Stimulated activated CD4-positive, alpha-beta T cell treated with anti-CD3 and anti-CD28 coated beads, Interleukin-15, amount 100 ng/mL, for 48 hours (primary cell): ENCODE data around the gene TBX18.

Experiments used
- DNase-seq, 2 donors: peaks; one replicate each; pipeline ENCODE4 v3.0.0-alpha.2; 2020; ENCODE audit warnings: low read depth in 2 of 2

Gene TBX18

DNA sequence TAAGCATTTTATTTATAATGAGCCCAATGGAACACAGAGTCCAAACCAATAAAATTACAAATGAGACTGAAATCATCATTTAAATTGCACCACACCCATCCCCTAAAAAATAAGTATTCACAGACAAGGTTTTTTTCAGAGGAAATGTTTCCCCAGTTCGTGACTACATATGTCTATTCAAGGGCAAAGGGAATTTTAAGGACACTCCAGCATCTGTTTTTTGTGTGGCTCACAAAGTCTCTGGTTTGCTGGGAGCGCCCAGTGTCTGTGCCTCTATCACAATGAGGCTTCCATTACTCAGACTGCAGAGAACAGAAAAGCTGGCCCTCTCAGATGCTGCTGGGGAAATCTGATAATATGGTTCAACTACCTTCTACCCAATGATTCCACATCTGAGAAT lies 16.0 kb downstream of the TBX18 start:
- DNase-seq = no peak

DNA sequence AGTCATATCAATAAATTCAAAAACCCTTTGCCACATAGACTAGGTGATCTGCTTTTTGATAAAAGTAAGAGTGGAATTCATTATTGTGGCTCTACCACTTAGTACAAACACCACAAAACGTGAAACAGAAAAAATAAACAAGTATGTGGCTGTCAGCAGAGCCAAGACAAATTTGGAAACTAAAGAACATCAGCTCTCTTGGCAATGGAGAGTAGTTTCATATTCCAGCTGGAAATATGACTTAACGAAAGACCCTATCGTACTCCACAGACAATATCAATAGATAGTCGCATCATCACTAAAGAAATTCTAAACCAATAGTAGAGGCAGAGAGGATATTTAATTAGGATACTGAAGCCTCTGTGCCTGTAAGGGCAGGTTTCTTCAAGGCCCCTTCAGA lies 20.8 kb downstream of the TBX18 start:
- no peak for DNase-seq

DNA sequence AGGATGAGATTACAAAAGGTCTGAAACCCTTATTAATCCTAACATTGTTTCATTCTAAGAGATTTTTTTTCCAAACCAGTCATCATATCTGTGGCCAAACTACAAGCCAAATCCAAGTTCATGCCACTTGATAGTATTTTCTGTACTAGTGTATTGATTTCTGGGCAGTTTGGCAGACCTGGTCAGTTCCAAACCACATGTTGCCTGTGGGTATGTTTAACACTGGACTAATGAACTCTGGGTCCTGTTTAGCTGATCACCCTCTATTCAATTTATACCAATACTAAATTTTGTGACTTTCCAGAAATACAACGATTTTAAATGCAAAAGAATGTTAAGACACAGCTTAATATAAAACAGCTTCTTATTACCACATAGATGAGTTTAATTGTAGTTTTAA lies 24.0 kb downstream of the TBX18 start:
- DNase-seq = no peak

DNA sequence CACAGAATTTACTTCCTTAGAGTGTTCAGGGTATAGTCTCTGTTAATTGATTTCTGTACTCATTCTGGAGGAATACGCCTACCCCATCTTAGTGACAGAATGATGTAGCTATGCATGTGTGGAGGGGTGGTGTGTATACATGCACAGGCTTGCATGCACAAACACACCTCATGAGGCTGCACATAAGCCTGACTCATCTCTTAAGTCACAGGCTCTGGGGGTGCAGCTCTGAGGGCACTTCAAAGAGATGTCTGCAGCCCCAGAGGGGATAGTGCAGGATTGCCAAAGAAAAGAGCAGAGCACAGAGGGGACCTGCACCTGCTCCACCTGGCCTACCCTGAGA lies 24.6 kb downstream of the TBX18 start:
- DNase-seq = no peak

DNA sequence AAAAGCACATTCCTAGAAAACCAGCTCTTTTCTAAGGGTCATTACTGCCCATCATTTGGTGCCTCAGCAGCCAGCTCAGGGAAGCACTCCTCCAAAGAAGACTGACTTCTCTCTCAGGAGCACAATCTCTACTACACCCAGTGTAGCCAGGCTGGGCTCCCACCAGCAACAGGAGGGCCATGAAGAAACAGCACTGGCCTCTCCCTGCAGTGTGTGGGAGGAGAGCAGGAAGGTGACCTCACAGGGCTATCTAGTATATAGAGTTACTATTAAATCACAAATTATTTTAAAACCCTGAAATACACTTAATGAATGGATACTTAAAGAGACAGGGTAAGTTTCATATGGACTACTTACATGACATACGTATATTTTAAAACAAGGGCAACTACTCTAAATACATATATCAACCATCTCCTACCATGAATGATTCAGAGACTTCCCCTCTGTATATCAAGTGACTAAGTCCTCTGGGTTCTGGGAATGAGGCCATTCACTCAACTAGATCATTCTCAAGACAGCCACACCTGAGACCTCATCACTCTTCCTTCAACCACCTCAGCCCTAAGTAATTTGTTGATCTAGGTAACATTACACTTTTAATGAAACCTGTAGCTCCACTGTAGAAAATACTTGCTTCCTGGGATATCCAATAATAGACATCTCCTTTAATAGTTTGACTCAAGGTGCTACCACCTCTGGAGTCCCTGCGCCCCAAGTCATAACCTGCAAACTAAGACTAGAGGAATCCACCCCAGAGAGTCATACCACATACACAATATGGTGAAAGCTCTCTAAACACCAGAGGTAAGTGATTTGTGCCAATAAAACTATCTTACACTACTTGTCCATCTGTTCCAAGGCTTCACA lies 25.2 kb downstream of the TBX18 start:
- no peak for DNase-seq

DNA sequence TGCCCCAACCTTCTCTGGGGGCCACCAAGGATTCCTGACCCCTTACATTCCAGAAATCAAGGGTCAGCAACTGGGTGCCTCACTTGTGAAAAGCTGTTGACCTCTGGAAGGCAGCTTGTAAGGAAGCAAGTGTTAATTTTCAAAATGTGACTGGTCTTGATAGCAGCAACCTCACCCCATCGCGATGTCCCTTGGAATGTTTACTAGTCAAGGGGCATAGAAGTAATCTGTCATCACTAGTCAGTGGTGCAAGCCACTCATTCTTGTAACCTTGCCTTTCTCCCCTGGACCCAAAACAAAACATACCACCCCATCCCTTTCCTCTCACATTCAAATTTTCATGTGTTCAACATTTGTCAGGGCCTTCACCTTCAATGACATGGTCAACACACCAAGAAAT lies 30.5 kb downstream of the TBX18 start:
- DNase-seq = no peak

DNA sequence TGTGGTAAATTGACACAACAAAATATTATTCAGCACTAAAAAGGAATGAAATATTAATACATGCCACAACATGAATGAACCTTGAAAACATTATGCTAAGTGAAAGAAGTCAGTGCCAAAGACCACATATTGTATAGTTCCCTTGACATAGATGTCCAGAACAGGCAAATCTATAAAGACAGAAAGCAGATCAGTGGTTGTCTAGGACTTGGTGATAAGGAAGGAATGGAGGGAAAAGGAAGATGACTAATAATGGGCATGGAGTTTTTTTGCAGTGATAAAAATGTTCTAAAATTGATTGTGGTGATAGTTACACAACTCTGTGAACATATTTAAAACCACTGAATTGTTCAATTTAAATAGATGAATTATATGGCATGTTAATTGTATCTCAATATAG lies 32.5 kb downstream of the TBX18 start:
- DNase-seq = no peak

DNA sequence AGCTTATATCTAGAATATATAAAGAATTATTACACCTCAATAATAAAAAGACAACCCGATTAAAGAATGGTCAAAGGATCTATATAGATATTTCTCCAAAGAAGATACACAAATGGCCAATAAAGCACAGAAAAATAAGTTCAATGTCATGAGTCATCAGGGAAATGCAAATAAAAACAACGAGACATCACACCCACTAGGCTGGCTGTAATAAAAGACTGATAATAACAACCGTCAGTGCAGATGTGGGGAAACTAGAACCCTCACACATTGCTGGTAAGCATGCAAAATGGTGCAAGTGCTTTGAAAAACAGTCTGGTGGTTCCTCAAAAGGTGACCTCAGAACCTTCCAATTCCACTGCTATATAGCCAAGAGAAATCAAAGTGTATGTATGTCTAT lies 33.0 kb downstream of the TBX18 start:
- DNase-seq = no peak

DNA sequence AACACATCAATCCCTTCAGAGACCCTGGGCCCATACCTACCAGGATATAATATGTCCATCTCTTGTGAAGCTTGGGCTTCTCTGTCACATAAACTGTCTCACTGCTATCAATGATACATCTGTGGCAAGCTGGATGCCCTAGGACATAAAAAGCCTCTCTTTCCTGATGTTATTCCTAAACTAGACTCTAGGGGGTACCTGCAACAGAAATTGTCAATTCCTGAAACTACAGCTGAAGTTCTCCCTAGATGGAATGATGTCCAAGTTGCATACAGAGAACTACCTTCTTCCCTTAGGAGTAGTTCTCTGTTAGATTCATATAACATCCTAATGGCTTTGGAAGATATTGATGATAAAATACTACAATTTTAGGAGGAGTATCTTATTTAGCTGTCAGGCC lies 35.8 kb downstream of the TBX18 start:
- no peak for DNase-seq

DNA sequence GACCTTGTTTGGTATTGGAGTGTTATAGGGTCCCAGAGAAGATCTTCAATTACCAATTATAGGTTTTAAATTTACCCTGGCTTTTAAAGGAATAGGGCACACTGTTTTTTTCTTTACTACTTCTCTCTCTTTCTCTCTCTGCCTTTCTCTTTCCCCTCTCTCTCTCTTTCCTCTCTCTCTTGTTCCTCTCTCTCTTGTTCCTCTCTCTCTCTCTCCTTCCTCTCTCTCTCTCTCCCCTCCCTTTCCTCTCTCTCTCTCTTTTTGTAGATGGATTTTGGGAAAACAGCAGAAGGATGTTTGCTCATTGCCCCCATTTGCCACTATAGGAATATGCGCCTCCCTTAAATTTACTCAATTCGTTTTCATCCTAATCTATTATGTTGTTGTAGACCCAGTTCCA lies 45.2 kb downstream of the TBX18 start:
- no peak for DNase-seq

DNA sequence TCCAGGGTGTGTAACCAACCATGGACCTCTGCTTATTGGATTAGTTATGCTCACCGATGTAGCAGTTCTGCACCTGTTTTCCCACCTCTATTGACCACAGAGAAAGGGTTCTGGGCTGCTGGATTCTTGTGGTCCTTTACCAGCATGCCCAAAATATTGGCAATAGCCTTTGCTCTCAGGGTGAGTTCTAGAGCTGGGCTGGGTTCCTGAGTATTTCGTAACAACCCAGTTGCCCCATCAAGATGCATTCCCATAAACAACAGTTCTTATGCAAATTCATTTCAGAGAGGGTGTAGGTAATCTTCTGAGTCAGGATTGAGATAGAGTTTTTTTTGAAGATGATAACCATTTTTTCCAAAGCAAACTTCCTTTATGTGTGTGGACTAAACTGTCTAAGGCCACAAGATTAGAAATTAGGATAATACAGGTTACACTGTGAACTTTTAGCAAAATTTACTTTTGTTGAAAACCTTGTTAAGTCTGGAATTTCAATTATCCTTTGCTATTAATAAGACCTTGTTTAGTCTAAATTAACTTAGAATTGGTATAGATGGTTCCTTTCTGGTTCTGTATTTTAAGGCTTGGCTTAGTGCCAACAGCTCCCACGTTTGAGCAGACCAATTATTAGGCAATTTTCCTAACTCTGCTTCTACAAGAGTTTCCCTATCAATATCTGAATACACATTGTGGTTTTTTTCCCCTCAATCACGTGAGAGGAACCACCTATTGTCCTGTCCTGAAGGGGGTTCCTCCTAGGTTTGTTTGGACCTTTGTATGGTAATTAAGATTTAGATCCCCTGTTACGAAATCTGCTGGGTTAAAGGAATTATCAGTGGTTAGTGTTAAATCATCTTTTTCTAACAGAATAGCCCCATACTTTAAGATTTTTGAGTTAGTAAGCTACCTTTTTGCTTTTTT lies 46.1 kb downstream of the TBX18 start:
- DNase-seq = no peak

DNA sequence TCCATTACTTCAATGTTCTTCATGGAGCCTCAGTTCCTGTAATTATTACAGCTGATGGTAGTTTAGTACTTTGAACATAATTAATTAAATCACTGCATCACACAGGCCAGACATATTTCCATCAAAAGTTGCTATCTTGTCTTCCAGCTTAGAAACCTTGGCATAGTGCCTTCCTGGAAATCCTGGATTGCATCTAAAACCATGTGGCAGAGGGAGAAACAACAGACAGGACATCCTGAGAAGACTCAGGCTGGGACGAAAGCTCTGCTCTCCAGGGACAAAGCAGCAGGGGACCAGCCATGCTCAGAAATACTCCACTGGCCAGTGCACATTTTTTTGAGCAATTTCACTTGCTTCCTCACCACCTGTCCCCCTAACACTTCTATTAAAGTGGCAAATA lies 55.3 kb downstream of the TBX18 start:
- no peak for DNase-seq

DNA sequence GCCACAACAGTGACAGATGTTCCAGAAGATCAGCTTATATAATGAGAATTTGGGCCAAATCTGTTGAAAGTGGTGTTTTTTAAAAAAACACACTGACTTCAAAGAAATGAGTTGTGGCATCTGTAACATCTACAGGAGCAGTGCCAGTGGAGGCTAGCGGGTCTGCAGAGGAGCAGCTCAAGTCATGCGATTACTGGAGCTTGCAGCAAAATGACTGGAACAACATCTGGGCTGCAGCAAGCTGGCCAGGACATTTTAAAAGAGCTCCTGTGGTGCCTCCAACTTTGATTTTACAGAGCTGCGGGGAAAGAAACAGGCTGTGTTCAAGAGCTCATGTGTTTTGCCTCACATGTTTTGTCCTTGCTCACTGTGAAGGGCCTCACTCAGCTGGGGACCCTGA lies 57.2 kb downstream of the TBX18 start:
- no peak for DNase-seq

DNA sequence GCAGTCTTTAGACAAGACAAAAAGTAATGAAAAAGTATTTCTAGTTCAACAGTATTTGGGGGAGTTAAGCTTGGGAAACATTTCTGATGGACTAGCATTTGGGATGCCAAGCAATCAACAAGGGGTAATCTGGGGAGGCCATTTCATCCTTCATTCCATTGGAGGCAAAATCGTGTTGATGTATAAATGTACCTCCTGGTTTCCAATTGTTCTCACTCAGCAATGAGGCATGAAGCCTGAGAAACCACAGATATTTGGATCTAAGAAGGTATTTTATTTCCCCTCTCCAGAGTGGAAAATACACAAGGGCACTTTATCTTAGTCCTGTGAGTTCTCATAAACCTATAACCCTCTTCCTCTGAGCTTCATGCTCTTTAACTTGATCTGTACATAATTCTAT lies 68.2 kb downstream of the TBX18 start:
- DNase-seq = no peak

DNA sequence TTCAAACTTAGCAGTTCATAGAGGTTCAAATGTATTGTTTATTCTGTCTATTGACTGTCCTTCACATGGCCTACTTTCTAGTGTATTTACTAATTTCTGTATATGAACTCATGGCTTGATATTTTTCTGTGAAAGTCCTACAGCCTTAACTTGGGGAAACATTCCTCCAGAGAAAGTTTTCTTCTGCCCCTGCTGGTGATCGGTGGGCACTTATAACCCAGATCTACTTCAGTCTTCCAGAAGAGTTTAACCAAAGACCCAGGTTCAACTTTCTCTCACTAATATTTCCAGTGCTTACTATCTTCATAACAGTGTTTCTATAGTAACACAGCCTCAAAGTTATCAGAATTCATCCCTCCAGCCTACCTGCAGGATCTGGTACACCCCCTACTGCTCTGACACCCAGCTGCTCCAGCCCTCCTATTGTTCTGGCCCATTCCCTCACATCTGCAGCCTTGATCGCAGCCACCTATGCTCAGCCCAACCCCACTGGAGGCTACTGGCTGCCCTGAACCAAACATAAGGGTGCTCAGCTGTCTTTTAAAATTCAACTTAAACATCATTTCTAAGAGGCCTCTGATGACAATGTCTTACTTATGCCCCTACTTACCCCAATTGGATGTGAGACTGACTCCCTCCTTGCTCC lies 72.3 kb downstream of the TBX18 start:
- DNase-seq = no peak

DNA sequence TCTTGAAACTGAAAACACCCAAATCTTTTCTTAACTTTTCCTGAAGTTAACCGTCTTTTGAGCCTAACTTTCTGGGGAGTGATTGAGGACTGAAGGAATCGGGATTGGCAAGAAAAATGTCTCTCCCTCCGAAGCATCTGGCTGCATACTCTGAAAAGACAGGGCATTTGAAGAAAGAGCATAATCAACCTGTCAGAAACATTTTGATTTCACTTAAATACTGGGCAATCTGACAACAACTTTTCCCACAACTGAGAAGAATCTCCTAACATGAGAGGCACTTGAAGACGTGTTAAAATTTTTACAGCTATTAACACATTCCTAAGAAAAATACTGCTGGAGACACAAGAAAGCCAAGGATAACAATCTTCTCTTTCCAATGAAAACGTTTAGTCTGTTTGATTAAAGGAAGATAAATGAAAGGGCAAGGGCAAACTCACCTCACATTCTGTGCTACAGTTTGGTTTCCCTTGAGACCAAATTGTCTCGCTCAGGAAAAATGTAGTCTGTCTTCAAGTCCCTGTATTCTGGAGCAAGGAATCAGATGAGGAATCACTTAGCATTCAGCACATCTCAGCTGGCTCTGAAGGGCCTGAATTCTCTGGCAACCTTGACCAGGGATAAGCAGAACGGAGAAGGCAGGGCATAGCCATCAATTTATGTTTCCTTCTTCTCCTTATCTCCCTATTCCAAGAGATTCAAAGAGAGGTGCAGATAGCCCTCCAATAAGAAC lies 76.1 kb downstream of the TBX18 start:
- DNase-seq = no peak

DNA sequence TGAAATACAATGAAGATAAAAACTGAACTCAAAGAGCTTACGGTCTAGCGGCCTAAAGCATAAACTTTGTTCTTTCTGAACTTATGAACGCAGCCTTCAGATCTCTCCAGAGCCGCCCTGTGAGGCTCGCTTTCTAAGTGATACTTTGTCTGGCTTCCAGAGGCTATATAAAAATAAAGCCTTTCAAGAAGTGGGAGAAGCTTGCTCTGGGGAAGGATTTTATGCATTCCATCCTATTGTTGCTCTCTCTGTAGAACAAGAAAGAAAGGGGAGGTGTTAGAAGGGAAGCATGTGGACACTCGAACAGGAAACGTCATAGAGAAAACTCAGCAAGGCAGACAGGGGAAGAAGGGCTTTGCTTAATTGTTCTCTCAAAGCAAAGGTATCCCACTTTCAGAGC lies 77.0 kb downstream of the TBX18 start:
- DNase-seq = no peak

DNA sequence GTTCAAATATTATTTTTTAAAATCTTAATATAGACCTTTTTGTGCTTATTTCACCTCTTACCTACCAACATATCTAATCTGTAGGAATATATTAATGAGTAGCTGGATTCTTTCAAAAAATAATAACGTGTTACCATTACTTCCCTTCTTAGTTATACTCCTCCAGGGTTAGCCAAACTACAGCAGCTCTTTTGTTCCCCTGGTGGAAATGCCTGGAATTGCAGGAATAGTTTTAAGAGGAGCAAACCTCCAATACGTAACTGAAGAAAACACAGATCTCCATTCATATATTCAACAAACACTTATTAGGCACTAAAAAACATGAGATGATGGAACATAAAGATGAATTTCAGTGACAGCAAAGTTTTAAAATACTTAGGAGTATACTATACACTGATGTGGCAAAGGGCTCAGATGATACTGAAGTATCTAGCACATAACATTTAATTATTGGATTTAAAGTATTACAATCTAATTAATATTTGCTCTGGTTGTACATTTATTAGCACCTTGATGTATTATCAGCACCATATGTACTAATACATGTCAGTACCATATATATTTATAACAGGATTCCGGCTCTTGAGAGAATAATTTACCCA lies 78.3 kb downstream of the TBX18 start:
- DNase-seq = peak in 1 of 2 donors; percentile 5

DNA sequence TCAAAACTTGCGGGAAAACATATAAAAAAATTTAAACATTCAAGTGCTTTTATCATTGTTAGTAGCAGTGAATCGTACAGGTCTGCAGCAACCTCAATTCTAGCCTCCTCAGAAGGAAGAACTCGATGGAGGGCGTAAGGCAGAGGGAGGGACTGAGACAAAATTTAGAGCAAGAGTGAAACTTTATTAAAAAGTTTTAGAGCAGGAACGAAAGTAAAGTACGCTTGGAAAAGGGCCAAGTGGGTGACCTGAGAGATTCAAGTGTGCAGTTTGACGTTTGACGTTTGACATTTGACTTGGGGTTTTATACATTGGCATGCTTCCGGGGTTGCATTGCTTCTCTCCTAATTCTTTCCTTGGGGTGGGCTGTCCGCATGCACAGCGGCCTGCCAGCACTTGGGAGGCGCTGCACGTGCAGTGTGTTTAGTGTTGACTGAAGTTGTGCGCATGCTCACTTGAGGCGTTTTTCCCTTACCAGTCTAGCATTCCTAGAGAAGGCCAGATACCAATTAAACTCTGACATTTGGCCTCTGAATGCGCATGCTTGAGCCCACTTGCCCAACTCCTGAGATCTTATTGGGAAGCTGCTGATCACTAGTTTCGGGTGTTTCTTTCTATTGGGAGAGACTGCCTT lies 82.6 kb downstream of the TBX18 start:
- no peak for DNase-seq

DNA sequence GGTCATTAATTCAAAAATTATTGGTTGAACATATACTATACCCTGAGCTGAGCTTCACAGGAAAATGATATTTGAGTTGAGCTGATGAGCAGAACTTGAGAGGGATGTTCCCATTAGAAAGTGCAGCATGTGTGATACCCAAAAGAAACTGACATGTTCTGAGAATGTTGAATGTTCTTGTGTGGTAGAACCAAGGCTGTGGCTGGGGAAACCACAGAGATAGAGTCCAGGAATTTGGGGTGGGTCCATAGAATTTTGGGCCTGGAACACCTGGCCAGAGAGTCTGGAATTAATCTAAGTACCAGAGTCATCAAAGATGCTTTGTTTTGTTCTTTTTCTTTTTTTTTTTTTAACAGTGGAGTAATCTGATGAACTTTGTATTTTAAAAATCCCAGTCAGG lies 88.7 kb downstream of the TBX18 start:
- no peak for DNase-seq

DNA sequence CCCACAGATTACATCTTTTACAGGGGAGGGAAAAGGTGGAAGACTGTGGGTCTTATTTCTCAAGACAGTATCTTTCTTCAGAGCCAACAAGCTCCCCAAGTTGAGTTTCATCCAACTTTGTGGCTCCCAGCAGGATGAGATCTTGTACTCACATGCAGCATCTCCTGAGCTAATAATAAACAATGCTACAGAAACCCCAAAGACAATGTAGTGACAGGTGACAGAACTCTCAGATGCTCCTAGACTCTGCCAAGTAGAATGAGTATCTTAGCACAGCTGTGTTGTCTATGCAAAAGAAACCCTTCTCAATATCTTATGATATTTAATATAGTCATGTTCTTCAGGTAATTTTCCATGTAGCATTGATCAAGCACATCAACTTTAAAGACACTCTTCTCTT lies 90.0 kb downstream of the TBX18 start:
- no peak for DNase-seq
